Hepatocyte (in vitro differentiated cells): Measurements from ENCODE around the gene FICD.

Experiments
- CTCF ChIP-seq: fragments of 200-600 bp; sonication (generic); IDR thresholded peaks from 2 replicates; pipeline ENCODE4 v1.5.1; 2016; ENCODE audit warnings: antibody characterized with exemption, mild to moderate bottlenecking; ENCODE audit not compliant: poor library complexity
- EZH2 ChIP-seq: fragments of 200-600 bp; sonication (generic); IDR thresholded peaks from 2 replicates; pipeline ENCODE4 v1.6.1; 2016; ENCODE audit warnings: antibody characterized with exemption, mild to moderate bottlenecking, borderline replicate concordance

- TF ChIP-seq CTCF (no peak), EZH2 (no peak)
Observed at GRCh38 chr12:108479364-108480070, 35.6 kb upstream of the FICD start.
